Measurements from ENCODE around the gene TRAPPC3L.

TRAPPC3L gene

DNA sequence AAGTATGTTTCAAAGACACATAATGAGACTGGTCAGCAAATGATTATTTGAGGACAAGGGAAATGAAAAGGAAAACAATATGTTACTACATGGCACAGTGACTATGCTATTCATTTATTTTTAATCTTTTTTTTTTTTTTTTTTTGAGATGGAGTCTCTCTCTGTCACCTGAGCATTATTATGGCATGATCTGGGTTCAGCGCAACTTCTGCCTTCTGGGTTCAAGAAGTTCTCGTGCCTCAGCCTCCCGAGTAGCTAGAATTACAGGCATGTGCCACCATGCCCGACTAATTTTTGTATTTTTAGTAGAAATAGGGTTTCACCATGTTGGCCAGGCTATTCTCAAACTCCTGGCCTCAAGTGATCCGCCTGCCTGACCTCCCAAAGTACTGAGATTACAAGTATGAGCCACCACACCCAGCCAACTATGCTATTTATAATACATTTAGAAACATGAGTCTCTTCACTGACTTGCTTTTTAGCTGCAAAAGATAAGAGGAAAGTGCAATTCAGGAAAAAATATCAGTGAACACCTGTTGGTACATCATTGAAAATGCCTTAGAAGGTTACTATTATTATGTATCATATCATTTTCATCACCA lies 11.4 kb upstream of the TRAPPC3L start:
- DNase-seq (ENCODE audit: low read depth): no peak

GRCh38 chr6:116556065-116556464 lies 10.6 kb upstream of the TRAPPC3L start:
- DNase-seq (ENCODE audit: low read depth): peak; percentile 70

DNA sequence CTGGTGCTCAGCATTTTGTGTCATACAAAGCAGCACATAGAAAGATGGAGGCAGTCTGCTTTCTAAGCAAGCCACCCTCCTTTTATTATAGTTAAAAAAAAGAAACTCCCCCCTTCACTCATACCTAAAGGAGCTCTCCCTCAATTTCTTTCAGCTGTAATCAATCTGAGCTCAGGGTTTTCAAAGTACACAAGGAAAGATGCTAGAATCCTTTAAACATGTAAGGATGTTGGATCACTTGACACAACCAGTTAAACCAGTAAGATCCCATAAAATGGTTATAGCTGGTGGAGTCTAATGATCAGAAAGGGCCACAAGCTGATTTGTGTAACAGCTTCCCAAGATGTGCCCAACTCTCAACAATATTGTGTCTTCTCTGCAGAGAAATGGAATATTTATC lies 8.0 kb upstream of the TRAPPC3L start, which contains the start of gene CALHM4:
Gene CALHM4 (plus strand): TSS at position 301 of the 400 bp plus-strand sequence. CDS start 43 bp downstream, at position 344.
- no peak for DNase-seq (ENCODE audit: low read depth)

- DNase-seq (ENCODE audit: low read depth): no peak
Measured at GRCh38 chr6:116550796-116551195, 5.3 kb upstream of the TRAPPC3L start.

DNA sequence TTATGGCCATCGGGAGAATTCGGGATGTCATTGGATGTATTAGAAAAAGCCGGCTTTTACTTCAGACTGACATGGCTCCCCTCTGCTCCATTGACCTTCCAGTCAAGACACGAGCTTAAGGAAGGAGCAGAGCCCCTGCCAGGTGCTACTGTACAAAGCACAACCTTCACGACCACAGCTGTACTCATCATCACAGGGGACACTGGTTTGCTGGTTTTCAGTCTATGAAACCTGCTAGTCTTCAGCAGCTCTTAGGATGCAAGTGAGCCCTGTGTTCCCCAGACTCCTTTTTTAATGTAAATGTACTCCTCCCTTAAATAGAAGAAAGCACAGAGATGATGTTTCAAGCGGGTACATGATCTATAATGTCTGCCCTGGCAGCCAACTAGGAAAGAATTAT lies 1.9 kb upstream of the TRAPPC3L start:
- DNase-seq (ENCODE audit: low read depth): no peak

- DNase-seq (ENCODE audit: low read depth): no peak
Measured at GRCh38 chr6:116543149-116543548, 2.3 kb downstream of the TRAPPC3L start.

DNA sequence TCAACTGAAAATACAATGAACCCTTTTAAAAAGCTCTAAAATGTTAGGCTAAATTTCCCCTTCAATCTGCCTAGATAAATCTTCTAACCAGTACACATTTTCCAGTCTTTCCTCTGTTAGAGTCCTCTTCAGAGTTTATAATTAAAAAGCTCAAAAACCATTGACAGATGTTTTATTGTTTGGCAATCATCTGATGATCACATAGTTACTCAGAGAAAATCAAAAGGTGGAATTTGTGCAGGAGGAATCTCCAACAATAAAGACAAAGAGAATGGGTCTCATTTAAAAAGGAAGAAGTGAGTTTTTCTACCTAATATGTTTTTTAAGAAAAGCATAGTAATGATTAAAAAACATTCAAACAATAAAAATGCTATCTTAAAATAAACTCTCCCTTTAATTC lies 3.1 kb downstream of the TRAPPC3L start:
- no peak for DNase-seq (ENCODE audit: low read depth)

- DNase-seq (ENCODE audit: low read depth): no peak
Measured at GRCh38 chr6:116536216-116536621, 9.3 kb downstream of the TRAPPC3L start.

GRCh38 chr6:116535109-116535508 lies 10.4 kb downstream of the TRAPPC3L start:
- no peak for DNase-seq (ENCODE audit: low read depth)

DNA sequence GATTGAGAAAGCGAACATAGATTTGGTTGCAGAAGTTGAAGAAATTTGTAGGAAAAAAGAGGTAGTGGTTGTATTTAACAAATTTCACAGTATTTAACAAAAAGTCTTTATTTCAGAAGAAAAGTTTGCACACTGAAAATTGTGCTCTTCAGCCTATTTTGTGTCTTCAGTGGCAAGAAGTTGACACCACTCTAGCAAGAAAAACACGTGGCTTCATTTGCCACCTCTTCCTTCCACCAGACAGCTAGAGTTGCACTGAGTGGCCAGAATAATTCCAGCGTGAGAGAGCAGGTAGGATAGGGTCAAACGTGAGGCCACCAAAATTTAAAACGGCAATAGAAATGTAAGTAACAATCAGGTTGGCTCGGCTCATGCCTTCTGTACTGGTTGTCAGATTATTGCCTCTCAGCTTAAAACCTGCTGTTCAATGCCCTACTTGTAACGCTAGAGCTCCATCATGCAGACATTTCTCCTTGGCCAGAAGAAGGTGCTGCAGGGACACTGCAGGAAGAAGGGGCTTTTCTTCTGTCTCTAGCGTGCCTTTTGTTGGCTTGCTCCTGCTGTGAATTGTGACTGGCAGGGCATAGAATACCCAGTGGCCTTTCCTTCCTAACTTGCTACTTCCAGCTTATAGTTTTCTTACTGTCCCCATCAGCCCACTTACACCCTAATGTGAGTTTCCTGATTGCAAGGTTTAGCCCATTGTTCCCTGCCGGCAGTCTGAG lies 12.1 kb downstream of the TRAPPC3L start:
- DNase-seq (ENCODE audit: low read depth): no peak

DNA sequence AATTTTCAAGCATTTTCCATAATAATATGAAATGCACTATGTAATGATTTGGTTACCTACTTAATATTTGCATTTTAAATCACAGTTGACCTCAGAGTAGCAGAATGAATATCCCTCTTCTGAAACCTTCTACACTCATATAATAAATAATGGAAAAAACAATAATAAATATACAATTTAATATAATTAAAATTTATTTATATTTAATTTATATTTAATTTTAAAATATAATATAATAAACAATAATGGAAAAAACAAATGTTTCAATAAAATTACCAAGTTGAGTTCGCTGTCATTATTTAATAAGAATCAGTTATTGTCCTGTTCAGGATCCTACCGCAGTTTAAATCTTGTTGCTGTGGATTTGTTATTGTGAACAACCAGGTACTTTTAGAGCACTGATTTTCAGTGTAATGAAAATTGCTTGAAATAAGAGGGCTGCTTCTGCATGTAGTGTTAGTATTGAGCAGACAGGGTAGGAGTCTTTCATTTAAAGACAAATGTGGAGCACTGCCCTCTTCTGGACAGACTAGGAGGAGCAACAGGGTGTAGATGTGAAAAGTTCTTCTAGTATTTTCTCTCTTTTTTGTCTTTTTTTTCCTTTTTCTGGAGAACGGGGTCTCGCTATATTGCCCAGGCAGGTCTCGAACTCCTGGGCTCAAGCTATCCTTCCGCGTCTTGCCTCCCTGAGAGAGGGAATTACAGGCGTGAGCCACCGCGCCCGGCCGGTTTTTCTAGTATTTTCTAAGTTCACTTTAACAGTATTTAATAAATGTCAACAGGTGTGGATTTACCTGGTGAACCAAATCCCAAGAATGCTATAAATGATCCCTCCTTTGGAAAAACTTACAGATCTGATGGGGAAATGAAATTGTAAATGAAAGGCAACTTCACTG lies 13.6 kb downstream of the TRAPPC3L start:
- no peak for DNase-seq (ENCODE audit: low read depth)

GRCh38 chr6:116530436-116530835 lies 15.0 kb downstream of the TRAPPC3L start:
- DNase-seq (ENCODE audit: low read depth): no peak

DNA sequence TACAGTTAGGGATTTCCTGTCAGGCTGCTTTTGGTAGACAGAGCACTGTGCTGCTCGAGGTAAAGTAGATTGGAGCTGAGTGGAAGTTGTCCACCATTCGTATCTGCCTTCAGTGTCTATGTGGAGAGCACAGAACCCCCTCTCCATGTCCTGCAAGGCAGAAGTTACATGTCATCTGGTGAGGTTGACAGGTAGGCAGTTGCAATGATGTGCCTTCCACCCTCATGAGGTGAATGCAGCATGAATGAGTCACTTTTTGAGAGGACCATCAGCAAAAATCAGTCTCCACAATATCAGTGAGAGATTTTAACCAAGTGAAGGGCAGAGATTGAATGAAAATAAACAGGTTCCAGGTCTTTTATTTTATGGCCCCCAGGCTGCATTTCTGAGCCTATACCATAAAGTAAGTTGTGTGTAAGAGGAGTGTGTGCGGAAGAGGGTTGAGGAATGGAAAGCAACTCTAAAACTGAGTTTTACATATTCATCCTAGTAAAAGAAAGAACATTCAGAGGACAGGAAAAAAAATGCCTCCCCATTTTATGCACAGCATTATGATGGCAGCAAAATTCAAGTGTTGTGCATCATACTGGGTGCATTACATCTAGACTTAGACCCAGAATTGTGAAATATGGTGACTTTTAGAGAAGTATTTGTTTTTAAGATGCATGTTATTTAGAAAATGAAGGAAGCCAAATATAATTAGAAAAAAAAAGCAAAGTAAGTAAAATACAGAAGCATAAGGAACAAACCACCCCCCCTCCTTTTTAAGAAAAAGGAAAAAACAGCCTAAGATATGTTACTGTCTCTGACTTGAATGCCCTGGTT lies 15.8 kb downstream of the TRAPPC3L start:
- DNase-seq (ENCODE audit: low read depth): no peak

- no peak for DNase-seq (ENCODE audit: low read depth)
Measured at GRCh38 chr6:116528780-116529179, 16.7 kb downstream of the TRAPPC3L start.

- DNase-seq (ENCODE audit: low read depth): no peak
Measured at GRCh38 chr6:116528133-116528532, 17.4 kb downstream of the TRAPPC3L start.

- DNase-seq (ENCODE audit: low read depth): no peak
Measured at GRCh38 chr6:116524236-116524635, 21.2 kb downstream of the TRAPPC3L start.

GRCh38 chr6:116522896-116523295 lies 22.6 kb downstream of the TRAPPC3L start:
- DNase-seq (ENCODE audit: low read depth): no peak

DNA sequence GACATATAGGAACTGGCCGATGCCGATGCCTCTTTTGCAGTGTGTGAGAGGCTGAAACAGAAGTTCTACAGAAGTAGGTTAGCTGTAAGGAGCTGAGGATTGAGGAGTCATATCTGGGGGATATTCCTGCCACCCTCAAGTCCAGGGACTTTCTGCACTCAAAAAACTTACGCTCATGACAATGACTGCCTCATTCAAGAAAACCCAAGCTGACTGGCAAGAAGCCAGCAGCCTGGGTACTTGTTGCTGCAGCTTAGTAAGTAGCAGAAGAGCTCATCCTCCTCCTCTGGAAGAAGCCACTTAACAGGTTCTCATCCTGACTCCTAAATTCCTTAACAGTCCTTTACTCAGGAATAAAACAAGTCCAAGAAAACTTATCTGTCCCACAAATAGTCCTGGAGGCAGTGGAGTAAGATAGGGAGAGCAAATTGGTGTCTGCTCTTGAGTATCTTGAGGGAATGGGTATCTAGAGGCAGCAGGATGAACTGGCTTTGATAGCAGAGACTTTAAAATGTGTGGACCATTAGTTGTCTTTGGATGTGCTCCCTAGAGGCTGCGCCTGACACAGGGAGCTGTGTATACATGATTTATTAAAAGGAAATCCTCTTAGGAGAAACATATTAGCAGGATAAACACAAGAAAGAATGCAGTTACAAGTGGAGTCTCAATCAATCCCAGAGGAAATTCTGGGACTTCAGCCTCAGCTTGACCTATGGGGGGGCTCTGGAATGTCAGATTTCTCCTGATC lies 26.7 kb downstream of the TRAPPC3L start:
- no peak for DNase-seq (ENCODE audit: low read depth)

DNA sequence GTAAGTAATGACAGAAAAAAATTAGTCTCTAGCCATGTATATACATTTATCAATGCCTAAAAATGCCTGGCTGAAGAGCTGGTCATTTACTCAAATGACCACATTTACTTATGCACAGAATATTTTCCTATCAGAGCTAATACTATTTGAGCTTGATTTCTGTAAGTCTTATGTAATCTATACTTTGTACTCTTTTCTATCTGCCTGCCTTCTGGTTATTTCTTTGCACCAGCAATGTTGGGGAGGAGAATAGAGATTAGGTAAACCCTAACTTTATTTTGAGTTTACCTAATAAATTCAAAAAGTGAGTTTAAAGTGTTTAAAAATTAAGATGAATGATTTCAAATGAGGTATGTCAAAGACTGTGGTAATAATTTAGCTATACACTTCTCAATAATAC lies 30.3 kb downstream of the TRAPPC3L start:
- no peak for DNase-seq (ENCODE audit: low read depth)

DNA sequence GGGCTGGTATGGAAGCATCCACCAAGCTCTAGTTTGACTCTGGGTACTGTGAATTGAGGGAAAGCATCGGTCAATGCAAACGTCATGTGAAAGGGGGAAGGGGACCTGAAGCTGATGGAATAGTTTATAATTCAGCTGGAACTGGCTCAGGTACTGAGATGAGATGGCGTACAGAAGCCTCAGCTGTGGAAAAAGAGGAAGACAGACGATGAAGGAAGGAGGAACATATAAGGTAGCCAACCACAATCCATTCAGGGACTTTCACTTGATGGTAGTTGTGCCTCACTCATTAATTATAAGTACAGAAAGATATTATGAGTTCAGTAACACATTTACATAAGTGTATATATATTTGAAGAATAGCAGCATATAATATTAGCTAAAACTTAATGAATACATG lies 31.4 kb downstream of the TRAPPC3L start:
- no peak for DNase-seq (ENCODE audit: low read depth)

- no peak for DNase-seq (ENCODE audit: low read depth)
Measured at GRCh38 chr6:116513224-116513875, 32.1 kb downstream of the TRAPPC3L start.
